NCI-H748 treated with DMSO at 0.1 percent for 48 hours (cell line): ENCODE data around the gene TECTA.

Experiments used
- DNase-seq: peaks from one replicate; lab custom pipeline; 2025; lab: John Stamatoyannopoulos, UW

TECTA gene, protein sequence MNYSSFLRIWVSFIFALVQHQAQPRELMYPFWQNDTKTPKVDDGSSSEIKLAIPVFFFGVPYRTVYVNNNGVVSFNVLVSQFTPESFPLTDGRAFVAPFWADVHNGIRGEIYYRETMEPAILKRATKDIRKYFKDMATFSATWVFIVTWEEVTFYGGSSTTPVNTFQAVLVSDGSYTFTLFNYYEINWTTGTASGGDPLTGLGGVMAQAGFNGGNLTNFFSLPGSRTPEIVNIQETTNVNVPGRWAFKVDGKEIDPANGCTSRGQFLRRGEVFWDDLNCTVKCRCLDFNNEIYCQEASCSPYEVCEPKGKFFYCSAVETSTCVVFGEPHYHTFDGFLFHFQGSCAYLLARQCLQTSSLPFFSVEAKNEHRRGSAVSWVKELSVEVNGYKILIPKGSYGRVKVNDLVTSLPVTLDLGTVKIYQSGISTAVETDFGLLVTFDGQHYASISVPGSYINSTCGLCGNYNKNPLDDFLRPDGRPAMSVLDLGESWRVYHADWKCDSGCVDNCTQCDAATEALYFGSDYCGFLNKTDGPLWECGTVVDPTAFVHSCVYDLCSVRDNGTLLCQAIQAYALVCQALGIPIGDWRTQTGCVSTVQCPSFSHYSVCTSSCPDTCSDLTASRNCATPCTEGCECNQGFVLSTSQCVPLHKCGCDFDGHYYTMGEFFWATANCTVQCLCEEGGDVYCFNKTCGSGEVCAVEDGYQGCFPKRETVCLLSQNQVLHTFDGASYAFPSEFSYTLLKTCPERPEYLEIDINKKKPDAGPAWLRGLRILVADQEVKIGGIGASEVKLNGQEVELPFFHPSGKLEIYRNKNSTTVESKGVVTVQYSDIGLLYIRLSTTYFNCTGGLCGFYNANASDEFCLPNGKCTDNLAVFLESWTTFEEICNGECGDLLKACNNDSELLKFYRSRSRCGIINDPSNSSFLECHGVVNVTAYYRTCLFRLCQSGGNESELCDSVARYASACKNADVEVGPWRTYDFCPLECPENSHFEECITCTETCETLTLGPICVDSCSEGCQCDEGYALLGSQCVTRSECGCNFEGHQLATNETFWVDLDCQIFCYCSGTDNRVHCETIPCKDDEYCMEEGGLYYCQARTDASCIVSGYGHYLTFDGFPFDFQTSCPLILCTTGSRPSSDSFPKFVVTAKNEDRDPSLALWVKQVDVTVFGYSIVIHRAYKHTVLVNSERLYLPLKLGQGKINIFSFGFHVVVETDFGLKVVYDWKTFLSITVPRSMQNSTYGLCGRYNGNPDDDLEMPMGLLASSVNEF (N-terminal part only)

DNA sequence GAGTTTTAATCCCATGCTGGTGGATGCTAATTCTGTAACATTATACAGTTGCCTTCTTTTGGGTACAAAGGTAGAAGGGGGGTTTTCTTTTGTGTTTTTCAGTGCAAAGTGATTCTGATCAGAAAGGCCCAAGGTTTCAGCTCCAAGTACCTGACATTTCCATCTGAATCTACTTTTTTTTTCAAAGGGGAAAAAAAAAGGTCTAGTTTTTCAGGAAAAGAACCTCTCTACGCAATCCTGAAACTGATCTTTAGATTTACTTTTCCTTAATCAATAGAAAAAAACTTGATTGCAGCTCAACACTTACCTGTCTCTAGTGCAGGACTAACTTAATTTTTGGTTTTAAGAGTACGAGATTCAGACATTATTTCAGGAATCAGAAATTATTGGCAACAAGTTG is at the start of gene TECTA:
Gene TECTA, plus strand, starts transcription at position 301 of the 400 bp plus-strand sequence. CDS start 1,423 bp downstream, outside the sequence.
- no peak for DNase-seq

GRCh38 chr11:121053244-121053643 is 47.8 kb upstream of the TECTA start:
- DNase-seq = no peak

- DNase-seq = no peak
Measured at GRCh38 chr11:121054266-121054665, 46.8 kb upstream of the TECTA start.

DNA sequence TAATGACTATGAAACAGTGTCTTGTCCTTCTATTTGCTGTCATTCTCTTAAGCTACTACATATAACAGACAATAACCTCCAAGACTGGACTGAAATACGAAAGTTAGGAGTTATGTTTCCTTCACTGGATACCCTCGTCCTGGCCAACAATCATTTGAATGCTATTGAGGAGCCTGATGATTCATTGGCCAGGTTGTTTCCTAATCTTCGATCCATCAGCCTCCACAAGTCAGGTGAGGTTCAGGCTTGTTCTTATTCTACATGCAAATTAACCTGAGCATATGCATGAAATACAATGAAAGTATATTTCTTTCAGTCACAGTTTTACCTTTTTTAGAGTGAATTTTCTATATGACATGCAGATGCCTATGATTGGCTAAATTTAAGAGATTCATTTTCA is 46.0 kb upstream of the TECTA start:
- DNase-seq = no peak

- DNase-seq = no peak
Measured at GRCh38 chr11:121057922-121058321, 43.1 kb upstream of the TECTA start.

DNA sequence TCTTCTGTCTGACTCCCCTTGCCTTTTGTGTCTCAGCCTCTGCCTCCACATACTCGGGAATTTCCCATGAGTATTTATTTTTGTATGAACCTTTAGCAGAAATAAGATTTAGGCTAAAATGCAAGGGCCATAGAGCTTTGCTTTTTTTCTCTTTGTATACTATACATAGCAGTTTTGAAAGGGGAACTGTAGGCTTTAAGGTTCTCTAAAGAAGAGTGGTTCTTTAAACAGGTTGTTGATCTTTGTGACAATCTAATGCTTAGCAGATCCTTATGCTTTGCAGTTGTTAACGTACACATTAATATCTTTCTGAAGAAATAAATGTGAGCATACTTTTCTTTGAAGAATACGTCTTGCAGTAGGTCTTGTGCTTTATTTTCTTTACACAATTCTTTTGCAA is 42.1 kb upstream of the TECTA start:
- DNase-seq = no peak

- DNase-seq = no peak
Measured at GRCh38 chr11:121059605-121060004, 41.4 kb upstream of the TECTA start.

- DNase-seq = no peak
Measured at GRCh38 chr11:121063728-121064127, 37.3 kb upstream of the TECTA start.

GRCh38 chr11:121066623-121067022 is 34.4 kb upstream of the TECTA start:
- DNase-seq = no peak

DNA sequence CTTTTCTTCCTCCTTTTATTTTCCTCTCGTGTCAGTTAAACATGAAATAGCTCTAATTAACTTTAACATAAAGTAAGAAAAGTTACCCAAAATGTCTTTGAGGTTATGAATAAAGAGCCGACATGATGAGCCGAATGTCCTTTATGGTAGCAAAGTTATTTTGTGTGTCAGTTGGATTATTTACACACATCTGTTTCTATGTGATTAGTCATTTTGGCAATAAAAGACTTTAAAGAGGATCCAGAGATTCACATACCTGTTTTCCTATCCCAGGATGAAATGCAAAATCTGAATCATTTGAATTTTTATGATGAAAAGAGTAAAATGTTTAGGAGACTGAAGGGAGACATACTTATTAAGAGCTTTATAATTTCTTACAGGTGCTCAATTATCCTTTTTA is 34.0 kb upstream of the TECTA start:
- DNase-seq = no peak

GRCh38 chr11:121067453-121067852 is 33.6 kb upstream of the TECTA start:
- peak; percentile 81 for DNase-seq

DNA sequence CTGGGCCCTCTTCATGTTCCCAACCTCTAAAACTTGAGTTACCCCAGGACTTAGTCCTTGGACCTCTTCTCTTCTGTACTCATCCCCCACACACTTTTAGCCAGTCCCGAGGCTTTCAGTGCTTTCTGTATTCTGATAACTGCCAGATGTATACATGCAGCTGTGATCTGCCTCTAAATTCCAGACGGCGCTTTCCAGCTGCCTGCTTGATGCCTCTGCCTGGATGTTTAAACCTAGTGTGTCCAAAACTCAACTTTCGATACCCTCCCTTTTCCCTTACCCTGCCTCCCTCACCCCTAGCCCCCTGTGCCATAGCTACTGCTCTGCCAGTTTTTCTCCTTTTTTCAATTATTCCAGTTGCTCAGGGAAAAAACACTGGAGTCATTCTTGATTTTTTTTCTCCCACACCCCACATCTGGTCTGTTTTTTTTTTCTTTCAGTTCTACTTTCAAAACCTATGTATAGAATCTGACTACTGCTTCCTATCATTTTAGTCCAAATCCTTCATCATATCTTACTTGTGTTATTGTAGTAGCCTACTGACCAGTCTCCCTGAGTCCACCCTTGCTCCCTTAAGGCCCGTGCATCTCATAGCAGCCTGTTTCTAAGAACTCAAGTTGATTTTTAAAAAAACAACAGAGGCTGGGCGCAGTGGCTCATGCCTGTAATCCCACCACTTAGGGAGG is 32.9 kb upstream of the TECTA start:
- no peak for DNase-seq

DNA sequence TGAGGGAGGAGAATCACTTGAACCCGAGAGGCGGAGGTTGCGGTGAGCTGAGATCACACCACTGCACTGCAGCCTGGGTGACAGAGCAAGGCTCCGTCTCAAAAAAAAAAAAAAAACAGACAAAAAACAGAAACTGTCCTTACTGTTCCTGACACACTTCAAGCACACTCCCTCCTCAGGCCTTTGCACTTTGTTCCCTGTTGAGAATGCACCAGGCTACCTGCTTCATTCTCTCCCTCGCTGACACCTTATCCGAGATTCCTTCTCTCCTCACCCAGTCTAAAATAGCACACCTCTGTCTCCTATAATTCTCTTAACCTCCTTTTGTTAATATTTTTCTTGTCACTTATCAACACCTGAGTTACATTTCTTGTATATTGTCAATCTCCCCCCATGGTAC is 32.3 kb upstream of the TECTA start:
- DNase-seq = no peak

DNA sequence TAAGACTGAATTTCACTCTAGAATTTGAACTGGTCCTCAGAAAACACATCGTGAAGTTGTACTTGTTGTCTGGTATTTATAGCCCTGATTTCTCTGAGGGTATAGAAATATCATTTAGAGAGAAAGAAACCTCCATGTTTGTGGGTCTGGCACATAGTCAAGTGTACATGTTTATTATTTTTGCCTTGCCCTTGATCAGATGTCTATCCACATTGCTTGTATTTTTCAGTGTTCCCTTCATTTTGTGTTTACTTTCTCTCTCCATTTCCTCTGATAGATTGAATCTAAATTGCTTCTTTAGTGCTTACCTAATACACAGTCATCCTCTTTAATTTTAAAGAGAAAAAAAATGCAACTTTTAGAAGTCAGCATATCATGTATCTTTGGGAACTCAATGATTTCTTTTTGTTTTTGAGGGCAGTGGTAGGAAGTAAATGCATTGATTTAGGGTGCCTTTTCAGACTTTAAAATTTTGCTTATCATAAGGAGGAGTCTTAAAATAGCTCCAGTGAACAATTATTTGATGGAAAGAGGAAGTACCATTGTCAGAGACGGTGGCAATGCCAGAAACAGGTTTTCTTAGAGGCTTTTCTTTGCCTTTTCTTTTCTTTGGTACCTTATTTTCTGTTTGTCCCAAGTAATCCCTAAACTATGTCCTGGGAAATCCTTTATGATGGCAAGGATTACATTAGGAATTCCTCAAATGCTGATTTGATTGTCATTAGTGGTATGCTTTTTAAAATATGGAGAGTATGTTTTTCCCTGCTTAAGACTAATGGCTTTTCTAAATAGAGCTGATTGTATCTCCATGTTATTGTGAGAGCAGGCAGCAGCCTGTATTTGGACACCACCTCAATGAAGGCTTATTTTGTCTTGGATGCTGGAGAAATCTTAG is 29.8 kb upstream of the TECTA start:
- DNase-seq = no peak

DNA sequence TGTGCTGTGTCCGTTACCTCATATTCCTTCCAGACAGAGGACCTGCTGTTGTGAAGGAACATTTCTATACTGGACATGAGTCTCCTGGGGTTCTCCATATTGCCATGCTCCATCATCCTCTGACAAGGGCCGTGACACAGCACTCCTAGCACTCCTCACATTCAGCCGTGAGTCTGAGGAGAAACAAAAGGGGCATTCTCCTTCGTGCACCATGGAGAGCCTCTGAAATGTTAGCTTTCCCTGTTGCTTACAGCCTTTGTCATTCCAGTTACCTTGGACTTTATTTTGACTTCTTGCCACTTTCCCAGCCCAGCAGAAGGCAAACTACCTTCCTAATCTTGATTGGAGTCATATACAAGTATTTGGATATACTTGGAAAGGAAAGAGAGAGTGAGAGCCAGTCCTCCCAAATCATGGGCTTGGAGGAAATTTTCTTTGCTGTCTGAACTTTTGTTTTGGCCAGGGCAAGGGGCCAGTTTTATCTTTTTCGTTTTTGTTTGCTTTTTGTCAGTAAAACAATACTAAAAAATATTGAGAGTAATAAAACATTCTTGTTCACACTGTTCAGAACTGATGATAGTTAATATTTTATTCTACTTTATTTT is 29.1 kb upstream of the TECTA start:
- no peak for DNase-seq

- no peak for DNase-seq
Measured at GRCh38 chr11:121081321-121081720, 19.7 kb upstream of the TECTA start.

- no peak for DNase-seq
Measured at GRCh38 chr11:121082219-121082618, 18.8 kb upstream of the TECTA start.

DNA sequence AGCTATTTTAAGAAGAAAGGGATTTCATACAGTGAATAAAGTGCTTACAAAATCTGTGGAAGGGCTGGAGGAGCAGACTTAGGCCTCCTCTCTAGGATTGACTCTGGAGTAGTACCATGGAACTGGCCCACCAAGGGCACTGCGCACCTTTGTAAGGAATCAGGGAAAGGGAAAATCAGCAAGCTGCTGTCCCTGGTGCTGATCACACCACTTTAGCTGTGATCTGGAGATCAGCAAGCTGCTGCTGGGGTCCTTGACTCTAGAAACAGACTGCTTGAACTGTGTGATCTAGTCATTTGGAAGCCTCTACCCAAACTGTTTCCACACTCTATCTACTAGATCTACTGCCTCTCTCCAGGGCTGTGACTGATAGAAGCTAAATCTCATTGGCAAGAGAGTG is 18.4 kb upstream of the TECTA start:
- no peak for DNase-seq

- DNase-seq = no peak
Measured at GRCh38 chr11:121086866-121087265, 14.2 kb upstream of the TECTA start.

DNA sequence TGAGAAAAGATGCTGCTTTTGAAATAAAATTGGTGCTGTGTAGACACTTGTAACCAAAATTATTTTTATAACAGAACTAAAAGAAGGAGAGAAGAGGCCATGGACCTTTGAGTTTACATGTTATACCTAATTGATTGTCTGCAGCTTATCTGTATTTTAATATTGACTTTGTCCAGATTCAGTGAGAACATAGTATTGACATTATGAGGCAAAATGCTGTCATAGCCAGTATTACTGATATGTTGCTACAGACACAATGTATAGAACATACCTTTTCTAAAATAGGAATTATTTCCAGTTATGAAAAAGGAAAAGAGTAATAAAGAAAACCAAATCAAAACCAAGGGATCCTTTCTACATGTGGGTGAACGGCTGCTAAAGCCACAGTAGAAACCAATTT is 11.5 kb upstream of the TECTA start:
- no peak for DNase-seq
